GM23338 (cell line): Measurements from ENCODE around the gene MST1. TPM values are rescaled to one million over a fixed set of nuclear protein-coding genes. Genes with fewer than 3 reads are reported as not detected.

Source experiments
- ATAC-seq: fragments of 200-7000 bp; cut with Tn5 transposase; 3 replicates; pipeline ENCODE4 v1.9.1; 2020
- DNase-seq: peaks from one replicate; pipeline ENCODE4 v3.0.0-alpha.2; 2015; ENCODE audit warnings: low spot score
- H2AFZ ChIP-seq: fragments of 200-600 bp; sonication (generic); 2 replicates; pipeline ENCODE4 v1.8.0; 2016; ENCODE audit warnings: antibody characterized with exemption, mild to moderate bottlenecking, moderate library complexity
- H3F3A ChIP-seq: fragments of 200-600 bp; sonication (generic); replicated peaks from 2 replicates; pipeline ENCODE4 v1.8.0; 2017; ENCODE audit warnings: antibody characterized with exemption, mixed run types, low read depth
- H3K27ac ChIP-seq: fragments of 200-600 bp; sonication (generic); 2 replicates; pipeline ENCODE4 v1.6.1; 2016; ENCODE audit warnings: low read depth
- H3K27me3 ChIP-seq: fragments of 200-600 bp; sonication (generic); 2 replicates; pipeline ENCODE4 v1.8.0; 2016; ENCODE audit warnings: mild to moderate bottlenecking, mixed run types, moderate library complexity; ENCODE audit not compliant: insufficient read depth
- H3K36me3 ChIP-seq: fragments of 200-600 bp; sonication (generic); 2 replicates; pipeline ENCODE4 v1.8.0; 2016; ENCODE audit warnings: mild to moderate bottlenecking; ENCODE audit not compliant: insufficient read depth
- H3K4me1 ChIP-seq: fragments of 200-600 bp; sonication (generic); 2 replicates; pipeline ENCODE4 v1.8.0; 2016; ENCODE audit warnings: mild to moderate bottlenecking, moderate library complexity; ENCODE audit not compliant: insufficient read depth
- H3K4me2 ChIP-seq: fragments of 200-600 bp; sonication (generic); 2 replicates; pipeline ENCODE4 v1.7.1; 2017; ENCODE audit warnings: mixed run types
- H3K4me3 ChIP-seq: fragments of 200-600 bp; sonication (generic); 2 replicates; pipeline ENCODE4 v1.6.1; 2016; ENCODE audit warnings: mixed run types
- H3K79me2 ChIP-seq: fragments of 200-600 bp; sonication (generic); replicated peaks from 2 replicates; pipeline ENCODE4 v1.8.0; 2017; ENCODE audit warnings: mild to moderate bottlenecking; ENCODE audit not compliant: insufficient read depth
- H3K9me2 ChIP-seq: fragments of 200-600 bp; sonication (generic); 2 replicates; pipeline ENCODE4 v1.8.0; 2017; ENCODE audit not compliant: insufficient read depth
- H4K20me1 ChIP-seq: fragments of 200-600 bp; sonication (generic); replicated peaks from 2 replicates; pipeline ENCODE4 v1.8.0; 2017; ENCODE audit warnings: mild to moderate bottlenecking; ENCODE audit not compliant: insufficient read depth
- H3K27ac Mint-ChIP-seq: 2 replicates; pipeline ENCODE4 v1.8.0; 2020; ENCODE audit warnings: inconsistent platforms, mild to moderate bottlenecking, moderate library complexity, mixed read lengths
- H3K27me3 Mint-ChIP-seq: 3 replicates; pipeline ENCODE4 v1.8.0; 2022; ENCODE audit warnings: low read depth, mild to moderate bottlenecking, moderate library complexity, mixed read lengths, inconsistent platforms; ENCODE audit not compliant: insufficient read depth, poor library complexity
- H3K36me3 Mint-ChIP-seq: 3 replicates; pipeline ENCODE4 v1.8.0; 2021; ENCODE audit warnings: low read depth, mild to moderate bottlenecking, inconsistent platforms, moderate library complexity, mixed read lengths
- H3K4me1 Mint-ChIP-seq: 3 replicates; pipeline ENCODE4 v1.8.0; 2020; ENCODE audit warnings: mild to moderate bottlenecking, inconsistent platforms, mixed read lengths
- H3K4me3 Mint-ChIP-seq: 3 replicates; pipeline ENCODE4 v1.8.0; 2021; ENCODE audit warnings: moderate library complexity, mild to moderate bottlenecking, inconsistent platforms, mixed read lengths
- H3K9me3 Mint-ChIP-seq: 3 replicates; pipeline ENCODE4 v1.8.0; 2020; ENCODE audit warnings: moderate library complexity, mild to moderate bottlenecking, inconsistent platforms, mixed read lengths
- ETS1 ChIP-seq: IDR thresholded peaks from 2 replicates; pipeline ENCODE4 v1.6.1; 2016; ENCODE audit warnings: antibody characterized with exemption
- EZH2phosphoT487 ChIP-seq: fragments of 200-600 bp; sonication (generic); IDR thresholded peaks from one replicate; pipeline ENCODE4 v1.8.1; 2018; ENCODE audit warnings: antibody characterized with exemption; ENCODE audit not compliant: unreplicated experiment
- JUNB ChIP-seq: IDR thresholded peaks from one replicate; pipeline ENCODE4 v1.6.1; 2016; ENCODE audit warnings: antibody characterized with exemption; ENCODE audit not compliant: unreplicated experiment
- NANOG ChIP-seq: IDR thresholded peaks from 2 replicates; pipeline ENCODE4 v1.6.1; 2016; ENCODE audit warnings: antibody characterized with exemption, borderline replicate concordance
- POLR2AphosphoS5 ChIP-seq: IDR thresholded peaks from 2 replicates; pipeline ENCODE4 v1.6.1; 2016; ENCODE audit warnings: antibody characterized with exemption, low read depth
- REST ChIP-seq: IDR thresholded peaks from one replicate; pipeline ENCODE4 v1.6.1; 2018; ENCODE audit warnings: antibody characterized with exemption; ENCODE audit not compliant: unreplicated experiment
- ZNF114 ChIP-seq: fragments of 250-450 bp; sonication (Bioruptor Pico); IDR thresholded peaks from 2 replicates; pipeline ENCODE4 v1.5.0; 2020; ENCODE audit warnings: mild to moderate bottlenecking, moderate library complexity
- polyA plus RNA-seq: library from polyadenylated mRNA; unstranded; fragments of >200 nt; fragmentation: Nextera tagmentation; extraction: Ambion mirVana; gene quantifications from 2 replicates; pipeline ENCODE4 v1.2.1, GENCODE V29; 2016
- total RNA-seq: library from RNA; depleted of rRNA; stranded (reverse); fragments of >200 nt; shearing (Covaris generic); gene quantifications from 2 replicates; pipeline ENCODE4 v1.2.3, GENCODE V29; 2014

The MST1 gene
- total and polyA plus RNA-seq, 2 experiments from 2014 or later: 5.9 to 11.1 TPM

GRCh38 chr3:49707113-49707480 is 17.8 kb upstream of the MST1 start:
- H3K36me3 ChIP-seq: no peaks in the 10 kb centered on the region
- H3K27ac Mint-ChIP-seq: no peak overlapping the region

More at GRCh38 chr3:49707113-49707480, 17.8 kb upstream of the MST1 start:
- H3K4me1 ChIP-seq: no peaks in the 10 kb centered on the region
- no peaks in the 10 kb centered on the region for H3K79me2 ChIP-seq
- no peak overlapping the region for H3K27ac ChIP-seq
- Mint-ChIP-seq H3K4me3 (no peak overlapping the region), H3K9me3 (no peaks in the 10 kb centered on the region), H3K36me3 (peaks cover 11% of the 10 kb centered on the region), H3K27me3 (peaks cover 15% of the 10 kb centered on the region), H3K4me1 (peaks cover 8% of the 10 kb centered on the region; the same call in 2 of the 3 replicates)
- no peaks in the 10 kb centered on the region for H3K9me2 ChIP-seq
- peaks cover 6% of the 10 kb centered on the region; the same call in 1 of the 2 replicates for H4K20me1 ChIP-seq
- H3K4me3 ChIP-seq: no peak overlapping the region
- TF ChIP-seq NANOG (no peak), EZH2phosphoT487 (no peak), ZNF114 (CRISPR knock-in tag) (no peak), REST (no peak), POLR2AphosphoS5 (no peak), ETS1 (no peak), JUNB (no peak)
- no peaks in the 10 kb centered on the region for H3K27me3 ChIP-seq
- DNase-seq (no peak), ATAC-seq (no peak)
- no peak overlapping the region for H2AFZ ChIP-seq
- H3F3A ChIP-seq: no peaks in the 10 kb centered on the region; the same call in 1 of the 2 replicates
- no peak overlapping the region for H3K4me2 ChIP-seq
